NT2/D1 (cell line): Measurements from ENCODE around the gene FGF19.
"Not testable (repeated sequence)": the region's sequence is repeated elsewhere in the genome, so short reads cannot be mapped to it uniquely, and the experiment has no call there.

Source experiments
- DNase-seq: peaks from one replicate; pipeline ENCODE4 v3.0.0-alpha.2; 2011; ENCODE audit warnings: low read depth, low spot score
- H3K27me3 ChIP-seq: 2 replicates; pipeline ENCODE4 v1.6.0; 2011; ENCODE audit warnings: mild to moderate bottlenecking; ENCODE audit not compliant: insufficient read length, insufficient read depth
- H3K36me3 ChIP-seq: 2 replicates; pipeline ENCODE4 v1.6.1; 2011; ENCODE audit warnings: mild to moderate bottlenecking, low read length, mixed read lengths; ENCODE audit not compliant: insufficient read depth, insufficient read length
- H3K4me1 ChIP-seq: 2 replicates; pipeline ENCODE4 v1.5.1; 2011; ENCODE audit not compliant: insufficient read depth, insufficient read length
- H3K4me3 ChIP-seq: 2 replicates; pipeline ENCODE4 v1.5.1; 2011; ENCODE audit warnings: low read depth; ENCODE audit not compliant: insufficient read length
- H3K9ac ChIP-seq: 2 replicates; pipeline ENCODE4 v1.6.0; 2011; ENCODE audit warnings: low read depth; ENCODE audit not compliant: insufficient read length
- H3K9me3 ChIP-seq: 2 replicates; pipeline ENCODE4 v1.5.1; 2011; ENCODE audit warnings: mild to moderate bottlenecking, low read length; ENCODE audit not compliant: insufficient read depth
- SUZ12 ChIP-seq: IDR thresholded peaks from 2 replicates; pipeline ENCODE4 v1.6.1; 2011; ENCODE audit not compliant: insufficient read length, insufficient read depth; ENCODE audit errors: extremely low read depth
- YY1 ChIP-seq: IDR thresholded peaks from 2 replicates; pipeline ENCODE4 v1.6.1; 2011; ENCODE audit not compliant: insufficient read length, insufficient read depth
- ZNF274 ChIP-seq: IDR thresholded peaks from 2 replicates; pipeline ENCODE4 v1.6.1; 2011; ENCODE audit warnings: mild to moderate bottlenecking, low read depth, low read length

FGF19 gene

GRCh38 chr11:69700278-69701140, 3.3 kb downstream of the FGF19 start:
- H3K4me3 ChIP-seq: no peak overlapping the region
- TF ChIP-seq YY1: no peak
- TF ChIP-seq ZNF274: no peak
- TF ChIP-seq SUZ12: no peak
- H3K36me3 ChIP-seq: peaks cover 7% of the 10 kb centered on the region
- H3K27me3 ChIP-seq: peaks cover 12% of the 10 kb centered on the region
- no peaks in the 10 kb centered on the region for H3K9me3 ChIP-seq
- peaks cover 13% of the 10 kb centered on the region for H3K4me1 ChIP-seq
- peak overlapping the region; percentile 17 for H3K9ac ChIP-seq
- peak; percentile 93 for DNase-seq

- H3K4me1 ChIP-seq: peaks cover 14% of the 10 kb centered on the region
- no peak for DNase-seq
- no peaks in the 10 kb centered on the region for H3K9me3 ChIP-seq
These were observed 4.6 kb downstream of the FGF19 start for GRCh38 chr11:69699213-69699612.

GRCh38 chr11:69698362-69698761, 5.5 kb downstream of the FGF19 start:
- H3K36me3 ChIP-seq: peaks cover 7% of the 10 kb centered on the region
- H3K9me3 ChIP-seq: no peaks in the 10 kb centered on the region
- DNase-seq: no peak
- no peaks in the 10 kb centered on the region for H3K27me3 ChIP-seq
- H3K4me3 ChIP-seq: no peak overlapping the region
- TF ChIP-seq ZNF274: no peak
- no peak for TF ChIP-seq YY1
- no peak for TF ChIP-seq SUZ12
- no peak overlapping the region for H3K9ac ChIP-seq
- H3K4me1 ChIP-seq: peaks cover 14% of the 10 kb centered on the region

More at GRCh38 chr11:69699213-69699612, 4.6 kb downstream of the FGF19 start:
- H3K27me3 ChIP-seq: peaks cover 4% of the 10 kb centered on the region
- TF ChIP-seq YY1: no peak
- H3K4me3 ChIP-seq: no peak overlapping the region
- H3K36me3 ChIP-seq: peaks cover 7% of the 10 kb centered on the region
- H3K9ac ChIP-seq: peak overlapping the region; percentile 44

- Histone ChIP-seq H3K27me3 (no peaks in the 10 kb centered on the region), H3K4me1 (peaks cover 14% of the 10 kb centered on the region), H3K9me3 (no peaks in the 10 kb centered on the region), H3K4me3 (no peak overlapping the region), H3K9ac (no peak overlapping the region), H3K36me3 (peaks cover 7% of the 10 kb centered on the region)
- TF ChIP-seq YY1 (no peak), ZNF274 (no peak), SUZ12 (no peak)
- no peak for DNase-seq
These were observed 6.0 kb downstream of the FGF19 start for GRCh38 chr11:69697861-69698260.

- no peaks in the 10 kb centered on the region for H3K27me3 ChIP-seq
- H3K4me1 ChIP-seq: peaks cover 14% of the 10 kb centered on the region
- H3K36me3 ChIP-seq: peaks cover 7% of the 10 kb centered on the region
- TF ChIP-seq ZNF274 (no peak), YY1 (no peak)
- no peaks in the 10 kb centered on the region for H3K9me3 ChIP-seq
- no peak overlapping the region for H3K4me3 ChIP-seq
- no peak overlapping the region for H3K9ac ChIP-seq
- no peak for DNase-seq
These were observed 6.4 kb downstream of the FGF19 start for GRCh38 chr11:69697469-69697843.

- no peaks in the 10 kb centered on the region for H3K9me3 ChIP-seq
- H3K27me3 ChIP-seq: no peaks in the 10 kb centered on the region
- H3K4me3 ChIP-seq: no peak overlapping the region
- H3K36me3 ChIP-seq: peaks cover 7% of the 10 kb centered on the region
- H3K9ac ChIP-seq: no peak overlapping the region
- no peak for DNase-seq
- TF ChIP-seq YY1 (no peak), ZNF274 (no peak), SUZ12 (no peak)
- peaks cover 14% of the 10 kb centered on the region for H3K4me1 ChIP-seq
These were observed 6.9 kb downstream of the FGF19 start for GRCh38 chr11:69696749-69697468.

GRCh38 chr11:69695995-69696394, 7.8 kb downstream of the FGF19 start:
- not testable (repeated sequence) for H3K9me3 ChIP-seq, H3K4me3 ChIP-seq, H3K9ac ChIP-seq, DNase-seq, H3K27me3 ChIP-seq, H3K36me3 ChIP-seq
- H3K4me1 ChIP-seq: peaks cover 14% of the 10 kb centered on the region
